ENCODE results near the gene SOX21.
"Not testable (repeated sequence)": the region's sequence is repeated elsewhere in the genome, so short reads cannot be mapped to it uniquely, and the experiment has no call there.

SOX21 gene
- total RNA-seq = 0 reads per million in 3 experiments

- no peak for DNase-seq
These were observed at the start of gene SOX21 for GRCh38 chr13:94712287-94712811. Gene SOX21 (minus strand): TSS chr13:94712545. CDS start chr13:94712049, 496 bp downstream.

- no peak for DNase-seq
These were observed 49.1 kb upstream of the SOX21 start for GRCh38 chr13:94761407-94761806.

- DNase-seq = no peak
These were observed 46.9 kb upstream of the SOX21 start for GRCh38 chr13:94759120-94759728.

GRCh38 chr13:94758436-94758960 is 46.2 kb upstream of the SOX21 start:
- DNase-seq = no peak

- DNase-seq = no peak
These were observed 41.0 kb upstream of the SOX21 start for GRCh38 chr13:94753327-94753726.

GRCh38 chr13:94749162-94749561 is 36.8 kb upstream of the SOX21 start:
- no peak for DNase-seq

- DNase-seq = no peak
These were observed 26.9 kb upstream of the SOX21 start for GRCh38 chr13:94739235-94739634.

- DNase-seq = no peak
These were observed 18.7 kb upstream of the SOX21 start for GRCh38 chr13:94731028-94731427.

GRCh38 chr13:94729941-94730340 is 17.6 kb upstream of the SOX21 start:
- not testable (repeated sequence) for DNase-seq

GRCh38 chr13:94726425-94726824 is 14.1 kb upstream of the SOX21 start:
- DNase-seq = no peak

- DNase-seq = no peak
These were observed 10.4 kb upstream of the SOX21 start for GRCh38 chr13:94722609-94723345.

- DNase-seq = not testable (repeated sequence)
These were observed 6.4 kb upstream of the SOX21 start for GRCh38 chr13:94718697-94719096.

- no peak for DNase-seq
These were observed 5.6 kb upstream of the SOX21 start for GRCh38 chr13:94717916-94718315.

- no peak for DNase-seq
These were observed 3.7 kb upstream of the SOX21 start for GRCh38 chr13:94716016-94716415.

GRCh38 chr13:94713561-94714182 is 1.3 kb upstream of the SOX21 start:
- no peak for DNase-seq

GRCh38 chr13:94712812-94713560 is 641 bp upstream of the SOX21 start:
- DNase-seq = no peak

GRCh38 chr13:94711561-94712286 is 621 bp downstream of the SOX21 start:
- DNase-seq = no peak

GRCh38 chr13:94710881-94711560 is 1.3 kb downstream of the SOX21 start:
- no peak for DNase-seq

- DNase-seq = no peak
These were observed 2.1 kb downstream of the SOX21 start for GRCh38 chr13:94710065-94710781.

GRCh38 chr13:94709001-94709834 is 3.1 kb downstream of the SOX21 start:
- DNase-seq = no peak
